Fibroblast of gingiva (primary cell): ENCODE measurements around the gene GSTA3.
"Not testable (repeated sequence)": the region's sequence is repeated elsewhere in the genome, so short reads cannot be mapped to it uniquely, and the experiment has no call there.

Experiments
- DNase-seq: peaks from one replicate; pipeline ENCODE4 v3.0.0-alpha.2; 2011; ENCODE audit warnings: low read depth

GSTA3 gene

GRCh38 chr6:52909531-52909930 lies at the start of gene GSTA3:
Gene GSTA3 (minus strand): TSS chr6:52909698. CDS start chr6:52905834, 3,864 bp downstream.
- no peak for DNase-seq

- DNase-seq = no peak
These were observed 49.2 kb upstream of the GSTA3 start for GRCh38 chr6:52958546-52959255.

GRCh38 chr6:52955871-52956270 lies 46.4 kb upstream of the GSTA3 start:
- no peak for DNase-seq

GRCh38 chr6:52953911-52954839 lies 44.7 kb upstream of the GSTA3 start:
- no peak for DNase-seq

- DNase-seq = no peak
These were observed 36.8 kb upstream of the GSTA3 start for GRCh38 chr6:52946306-52946705.

GRCh38 chr6:52942821-52943220 lies 33.3 kb upstream of the GSTA3 start:
- DNase-seq = not testable (repeated sequence)

- no peak for DNase-seq
These were observed 32.7 kb upstream of the GSTA3 start for GRCh38 chr6:52942221-52942620.

- DNase-seq = peak; percentile 70
These were observed 28.4 kb upstream of the GSTA3 start for GRCh38 chr6:52937908-52938307.

- no peak for DNase-seq
These were observed 24.3 kb upstream of the GSTA3 start for GRCh38 chr6:52933778-52934177.

- no peak for DNase-seq
These were observed 21.9 kb upstream of the GSTA3 start for GRCh38 chr6:52931351-52931750.

- DNase-seq = peak; percentile 76
These were observed 20.0 kb upstream of the GSTA3 start for GRCh38 chr6:52929321-52930164.

- no peak for DNase-seq
These were observed 18.0 kb upstream of the GSTA3 start for GRCh38 chr6:52927451-52927850.

- no peak for DNase-seq
These were observed 16.7 kb upstream of the GSTA3 start for GRCh38 chr6:52925919-52926792.

- DNase-seq = no peak
These were observed 15.5 kb upstream of the GSTA3 start for GRCh38 chr6:52925042-52925441.

- not testable (repeated sequence) for DNase-seq
These were observed 14.2 kb upstream of the GSTA3 start for GRCh38 chr6:52923689-52924088.

GRCh38 chr6:52922161-52922560 lies 12.7 kb upstream of the GSTA3 start:
- no peak for DNase-seq

- no peak for DNase-seq
These were observed 12.2 kb upstream of the GSTA3 start for GRCh38 chr6:52921743-52922142.

- DNase-seq = peak; percentile 73
These were observed 10.0 kb upstream of the GSTA3 start for GRCh38 chr6:52919511-52919910.

GRCh38 chr6:52918771-52919170 lies 9.3 kb upstream of the GSTA3 start:
- DNase-seq = not testable (repeated sequence)

GRCh38 chr6:52918027-52918686 lies 8.7 kb upstream of the GSTA3 start:
- peak; percentile 93 for DNase-seq

GRCh38 chr6:52914516-52914915 lies 5.0 kb upstream of the GSTA3 start:
- DNase-seq = no peak
